ENCODE data around the gene ATXN7L1. TPM values are rescaled to one million over a fixed set of nuclear protein-coding genes. Genes with fewer than 3 reads are reported as not detected.

The ATXN7L1 gene
- total and polyA plus RNA-seq, 2 of the 8 experiments (the other 6 are each of a cell fraction or from before 2014, with no cell fraction given), result 14.3 to 34.0 TPM

DNA sequence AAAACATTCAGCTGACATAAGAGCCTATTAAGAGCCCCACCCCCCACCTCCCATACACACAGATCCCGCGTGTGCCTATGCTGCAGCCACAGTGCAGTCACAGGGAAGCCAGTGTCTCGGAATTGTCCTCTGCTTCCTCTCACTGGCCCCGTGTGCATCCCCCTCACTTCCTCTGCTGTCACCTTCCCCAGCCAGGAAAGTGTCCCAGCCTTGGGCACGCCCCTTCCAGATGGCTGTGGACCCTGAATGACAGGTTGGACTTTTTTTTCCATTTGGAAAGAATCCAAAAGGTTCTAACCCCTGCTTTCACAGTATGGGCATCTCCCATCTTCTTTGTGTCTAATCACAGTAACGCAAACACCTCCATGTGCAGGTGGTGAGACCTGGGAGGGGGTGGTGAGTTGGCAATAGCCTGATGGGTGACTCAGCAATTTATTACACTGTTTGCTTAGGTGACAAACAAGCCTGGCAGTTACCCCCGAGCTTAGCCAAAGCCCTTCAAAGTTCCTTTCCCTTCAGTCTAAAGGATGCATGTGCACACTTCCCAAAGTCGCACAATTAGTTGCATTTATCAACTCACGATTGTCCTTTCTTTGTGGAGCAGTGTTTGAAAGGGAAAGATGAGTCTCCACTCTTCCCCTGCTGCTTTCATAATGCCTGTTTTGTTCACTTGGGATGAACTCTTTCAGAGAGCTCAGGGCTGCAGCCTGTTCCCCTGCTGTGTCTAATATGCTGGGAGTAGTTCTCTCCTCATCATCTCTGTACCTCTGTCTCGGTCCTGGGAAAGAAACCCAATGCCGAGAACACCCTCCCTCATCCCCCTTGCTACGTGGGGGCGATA, 227.6 kb downstream of the ATXN7L1 start:
- no peaks in the 10 kb centered on the region for H3K9me3 ChIP-seq (ENCODE audit: insufficient read depth in 2 of 2, low read depth in 1 of 2, low read length in 1 of 2)
- no peak overlapping the region for H3K23ac ChIP-seq (ENCODE audit: insufficient read length)
- WGBS, 2 experiments (ENCODE audit: extremely low coverage in 1 of 2, insufficient coverage in 1 of 2, insufficient read length in 1 of 2, insufficient replicate concordance in 2 of 2, low coverage in 1 of 2, low lambda C conversion rate in 2 of 2, missing lambda C conversion rate in 1 of 2), result 88% methylated on average over 13 of the region's 13 CpGs; no CpG with 5 or more reads in 1 of the 2 experiments
- FAIRE-seq, result no peak
- H3K18ac ChIP-seq (ENCODE audit: extremely low read depth, low read length), result peak overlapping the region; percentile 1; the same call in 1 of the 2 replicates
- H4K5ac ChIP-seq (ENCODE audit: insufficient read length, low read depth, low read length), result no peak overlapping the region
- H2BK12ac ChIP-seq (ENCODE audit: low read depth, low read length), result peak overlapping the region; percentile 92; the same call in 1 of the 2 replicates
- H2BK20ac ChIP-seq (ENCODE audit: low read length), result peak overlapping the region; percentile 84
- DNase-seq (ENCODE audit: low read depth in 1 of 2, low spot score in 2 of 2), result no peak
- 0 out of 2 replicates have a peak, but pooled peaks cover 1% of the 10 kb centered on the region for H3K79me1 ChIP-seq (ENCODE audit: low read depth, low read length)
- H4K8ac ChIP-seq (ENCODE audit: extremely low read depth, insufficient read depth, low read length), result no peak overlapping the region; the same call in 1 of the 2 replicates
- H4K91ac ChIP-seq (replicated peaks; ENCODE audit: insufficient read length, low read length), result peak overlapping the region; percentile 35
- H3K14ac ChIP-seq (ENCODE audit: insufficient read length), result no peak overlapping the region
- H3K79me2 ChIP-seq (ENCODE audit: control insufficient read depth in 1 of 2, insufficient read depth in 2 of 2, low read length in 2 of 2), result no peaks in the 10 kb centered on the region
- H3K4me2 ChIP-seq (ENCODE audit: insufficient read depth in 1 of 2, low read depth in 2 of 2, low read length in 2 of 2), result peak overlapping the region in 1 of 2 experiments; percentile 13; a peak in 1 of 4 replicates
- peaks cover 18 to 45% (median 28%) of the 10 kb centered on the region in 4 experiments for H3K4me1 ChIP-seq (replicated peaks in 1 of 4; ENCODE audit: control insufficient read depth in 3 of 4, insufficient read depth in 4 of 4, low read length in 3 of 4)
- H4K20me1 ChIP-seq (replicated peaks in 1 of 2; ENCODE audit: control insufficient read depth in 1 of 2, insufficient read depth in 2 of 2, low read length in 2 of 2), result no peaks in the 10 kb centered on the region
- H3K27me3 ChIP-seq (replicated peaks in 1 of 4; ENCODE audit: control insufficient read depth in 3 of 4, extremely low read depth in 1 of 4, insufficient read depth in 3 of 4, low read length in 3 of 4), result no peaks in the 10 kb centered on the region; a peak in 1 of 7 replicates
- H2AFZ ChIP-seq (ENCODE audit: low read length), result no peak overlapping the region
- no peaks in the 10 kb centered on the region for H3K23me2 ChIP-seq (ENCODE audit: low read depth, low read length)
- peak overlapping the region; percentile 12; the same call in 1 of the 2 replicates for H2BK15ac ChIP-seq (ENCODE audit: low read length)
- H3K36me3 ChIP-seq (ENCODE audit: control insufficient read depth in 2 of 4, insufficient read depth in 4 of 4, low read length in 3 of 4), result no peaks in the 10 kb centered on the region
- no peak overlapping the region for H3K4ac ChIP-seq (replicated peaks; ENCODE audit: insufficient read length, low read depth, low read length)
- peak overlapping the region; percentile 40; the same call in 1 of the 2 replicates for H2BK5ac ChIP-seq (ENCODE audit: low read depth, low read length)
- no peak overlapping the region for H3K56ac ChIP-seq (replicated peaks; ENCODE audit: insufficient read length, low read depth, low read length)
- H3K4me3 ChIP-seq (ENCODE audit: extremely low read depth in 1 of 4, insufficient read depth in 2 of 4, low read depth in 3 of 4, low read length in 4 of 4), result no peak overlapping the region
- peak overlapping the region; percentile 52 for H2BK120ac ChIP-seq (replicated peaks; ENCODE audit: low read depth, low read length)
- no peak overlapping the region for H3K27ac ChIP-seq (ENCODE audit: low read depth, low read length)
- CTCF ChIA-PET (ENCODE audit: partially characterized antibody), result interaction anchor here (0.6 to 11.8 kb wide), 12 partner anchors 8 to 393 kb away, joined by 3 to 158 read pairs (median 4); no protein-coding TSS in a partner anchor
- H2AK5ac ChIP-seq (ENCODE audit: low read depth, low read length), result peak overlapping the region; percentile 56
- POLR2A ChIA-PET (ENCODE audit: partially characterized antibody), result interaction anchor here (0.9 to 4.6 kb wide), 2 partner anchors 10 to 18 kb away, joined by 3 to 23 read pairs; no protein-coding TSS in a partner anchor
- no peak overlapping the region for H3K9ac ChIP-seq (replicated peaks in 1 of 4; ENCODE audit: extremely low read depth in 1 of 4, low read depth in 3 of 4, low read length in 3 of 4)

Data from H1 (cell line).